Spleen (tissue), 11 donors: ENCODE results near the gene UFSP2. TPM values are rescaled to one million over a fixed set of nuclear protein-coding genes. Genes with fewer than 3 reads are reported as not detected.

ENCODE experiments used
- DNase-seq: peaks from one replicate; pipeline ENCODE4 v3.0.0-alpha.2; 2020
- H3K27ac ChIP-seq, 8 donors: fragments of 200-600 bp; sonication (generic) in 7 of 8; 1 replicate in 4 of 8; 2 replicates in 4 of 8; pipeline versions ENCODE4 v1.5.0 to v1.8.0; 2016 to 2021; ENCODE audit warnings: inconsistent platforms in 4 of 8, mild to moderate bottlenecking in 4 of 8, moderate library complexity in 1 of 8
- H3K27me3 ChIP-seq, 7 donors: fragments of 200-600 bp; sonication (generic) in 6 of 7; replicated peaks in 1 of 7; 1 replicate in 4 of 7; 2 replicates in 3 of 7; pipeline versions ENCODE4 v1.5.0 to v1.8.0; 2016 to 2021; ENCODE audit warnings: inconsistent platforms in 3 of 7, mild to moderate bottlenecking in 1 of 7
- H3K36me3 ChIP-seq, 6 donors: fragments of 200-600 bp; sonication (generic) in 5 of 6; 1 replicate in 4 of 6; 2 replicates in 2 of 6; pipeline versions ENCODE4 v1.5.0 to v1.8.0; 2016 to 2021; ENCODE audit warnings: inconsistent platforms in 2 of 6
- H3K4me1 ChIP-seq, 6 donors: fragments of 200-600 bp; sonication (generic) in 5 of 6; 1 replicate in 3 of 6; 2 replicates in 3 of 6; pipeline versions ENCODE4 v1.5.0 to v1.8.0; 2016 to 2021; ENCODE audit warnings: inconsistent platforms in 3 of 6
- H3K4me3 ChIP-seq, 8 donors: fragments of 200-600 bp; sonication (generic) in 7 of 8; 1 replicate in 4 of 8; 2 replicates in 4 of 8; pipeline versions ENCODE4 v1.5.0 to v1.8.0; 2016 to 2021; ENCODE audit warnings: inconsistent platforms in 4 of 8, mild to moderate bottlenecking in 4 of 8, moderate library complexity in 2 of 8
- H3K9me3 ChIP-seq, 8 donors: fragments of 200-600 bp; sonication (generic) in 7 of 8; 1 replicate in 4 of 8; 2 replicates in 4 of 8; pipeline versions ENCODE4 v1.5.0 to v1.8.0; 2016 to 2021; ENCODE audit warnings: inconsistent platforms in 4 of 8
- CTCF ChIP-seq, 11 experiments: fragments of 200-600 bp in 7 of 11; fragments of 450-650 bp in 4 of 11; sonication (generic) in 4 of 11; IDR thresholded peaks in 8 of 11; conservative IDR thresholded peaks in 3 of 11; 1 replicate in 7 of 11; 2 replicates in 4 of 11; pipeline versions ENCODE4 v1.4.0 to v1.8.0; 2016 to 2021; ENCODE audit warnings: antibody characterized with exemption in 11 of 11, inconsistent platforms in 4 of 11, mild to moderate bottlenecking in 1 of 11
- POLR2A ChIP-seq, 3 donors: fragments of 450-650 bp; IDR thresholded peaks; one replicate each; pipeline ENCODE4 v1.5.1; 2017; ENCODE audit warnings: antibody characterized with exemption in 3 of 3, mild to moderate bottlenecking in 1 of 3
- POLR2AphosphoS5 ChIP-seq, 3 donors: sonication (generic); formaldehyde crosslinking; IDR thresholded peaks; one replicate each; pipeline ENCODE4 v1.5.1; 2017; ENCODE audit warnings: antibody characterized with exemption in 3 of 3
- WGBS, 5 donors: extraction: QIAGEN DNeasy Blood & Tissue Kit in 3 of 5; methylation state at CpG; one replicate each; pipeline versions ENCODE4 v1.1.5 to v1.1.7; 2013 to 2018; 5-methylcytosine and 5-hydroxymethylcytosine counted together
- intact Hi-C: fragments of 100-400 bp; cut with DNase I; formaldehyde crosslinking; loops from one replicate; pipeline ENCODE4 v1.15.0; 2023; ENCODE audit warnings: low total_unique reads
- polyA plus RNA-seq, 3 donors: library from polyadenylated mRNA; stranded (reverse); fragments of 200-250 nt; gene quantifications; one replicate each; pipeline ENCODE4 v1.2.1, GENCODE V29; 2013
- total RNA-seq, 7 donors: library from RNA; depleted of rRNA in 3 of 7; stranded (reverse); fragments of >200 nt in 3 of 7; fragmentation: NEBNext Ultra II Directional in 4 of 7; extraction: Animal tissue kit (Norgen Biotek cat#: 25700) in 4 of 7; gene quantifications; one replicate each; pipeline versions ENCODE4 v1.1.0 to v1.2.1, GENCODE V29; 2016 to 2021
- donor health status: healthy with polysubstance abuse.
- donor health status: DM: no; HTN: no; CAD: no; lungs with moderate emphysema.
- donor health status: DM: no; HTN: no; CAD: no.
- donor health status: Bipolar disorder and iron deficiency.
- donor health status: healthy.
- donor health status: DM: no; HTN: no; CAD: no.
- donor health status: DM: yes; HTN: yes; CAD: no.

The UFSP2 gene
- total and polyA plus RNA-seq, 10 donors = 11.0 to 44.1 (median 25.0) TPM

DNA sequence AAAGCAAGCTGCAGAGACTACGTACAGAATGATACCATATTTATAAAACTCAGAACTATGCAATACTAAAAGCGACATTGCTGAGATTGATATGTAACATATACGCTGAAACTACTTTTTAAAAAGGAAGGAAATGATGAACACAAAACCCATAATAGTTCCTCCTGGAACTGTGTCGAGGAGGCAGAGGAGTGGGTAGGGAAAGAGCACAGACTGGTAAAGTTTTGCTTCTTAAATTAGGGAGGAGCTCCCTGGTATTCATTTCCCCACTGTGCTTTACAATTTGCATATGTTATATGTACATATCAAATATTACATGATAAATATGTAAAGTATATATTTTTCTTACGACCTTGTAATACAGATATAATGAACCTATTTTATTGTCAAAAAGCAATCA lies 13.9 kb downstream of the UFSP2 start:
- peak overlapping the region in 3 of 8 donors; percentile 12 to 36 (median 14) for H3K27ac ChIP-seq
- TF ChIP-seq POLR2A (IDR thresholded peaks at IDR 0.05) = no peak
- TF ChIP-seq CTCF (IDR thresholded peaks at IDR 0.05 in 8 of 11, conservative IDR thresholded peaks at IDR 0.05 in 3 of 11) = no peak
- TF ChIP-seq POLR2AphosphoS5 (IDR thresholded peaks at IDR 0.05) = no peak
- H3K9me3 ChIP-seq = no peaks in the 10 kb centered on the region
- H3K4me3 ChIP-seq = no peak overlapping the region
- no peak for DNase-seq
- peaks cover 0 to 87% (median 37%) of the 10 kb centered on the region in 6 donors for H3K36me3 ChIP-seq
- WGBS, 5 donors = 53 to 66% (median 56%) methylated on average over 5 of the region's 5 CpGs
- intact Hi-C loops = no loop called here
- peaks cover 0 to 10% (median 0%) of the 10 kb centered on the region in 6 donors for H3K4me1 ChIP-seq
- no peaks in the 10 kb centered on the region for H3K27me3 ChIP-seq

DNA sequence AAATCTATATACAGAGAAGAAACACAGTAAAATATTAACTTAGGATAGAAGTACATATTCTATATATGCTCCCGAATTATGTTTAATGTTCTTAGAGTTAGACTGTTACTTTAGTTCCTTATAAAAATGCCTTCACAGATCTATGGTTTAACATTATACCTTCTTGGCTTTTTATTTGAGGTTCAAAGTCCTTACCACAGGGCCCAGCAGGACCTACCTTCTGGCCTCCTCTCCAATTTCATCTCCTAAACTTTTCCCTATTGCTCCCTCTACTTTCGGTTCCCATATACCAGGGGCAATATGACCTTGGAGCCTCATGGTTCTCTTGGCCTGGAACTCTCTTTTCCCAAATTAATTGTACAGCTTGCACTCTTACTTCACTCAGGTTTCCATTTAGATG lies 17.3 kb downstream of the UFSP2 start:
- Histone ChIP-seq H3K4me1 (peaks cover 0 to 10% (median 0%) of the 10 kb centered on the region in 6 donors), H3K4me3 (no peak overlapping the region), H3K27ac (no peak overlapping the region), H3K36me3 (peaks cover 0 to 85% (median 45%) of the 10 kb centered on the region in 6 donors), H3K27me3 (no peaks in the 10 kb centered on the region), H3K9me3 (no peaks in the 10 kb centered on the region)
- DNase-seq = no peak
- TF ChIP-seq CTCF (IDR thresholded peaks at IDR 0.05 in 8 of 11, conservative IDR thresholded peaks at IDR 0.05 in 3 of 11) = no peak
- TF ChIP-seq POLR2AphosphoS5 (IDR thresholded peaks at IDR 0.05) = no peak
- TF ChIP-seq POLR2A (IDR thresholded peaks at IDR 0.05) = no peak
- 95 to 100% (median 97%) methylated on average over 2 of the region's 2 CpGs for WGBS, 5 donors
- intact Hi-C loops = no loop called here

DNA sequence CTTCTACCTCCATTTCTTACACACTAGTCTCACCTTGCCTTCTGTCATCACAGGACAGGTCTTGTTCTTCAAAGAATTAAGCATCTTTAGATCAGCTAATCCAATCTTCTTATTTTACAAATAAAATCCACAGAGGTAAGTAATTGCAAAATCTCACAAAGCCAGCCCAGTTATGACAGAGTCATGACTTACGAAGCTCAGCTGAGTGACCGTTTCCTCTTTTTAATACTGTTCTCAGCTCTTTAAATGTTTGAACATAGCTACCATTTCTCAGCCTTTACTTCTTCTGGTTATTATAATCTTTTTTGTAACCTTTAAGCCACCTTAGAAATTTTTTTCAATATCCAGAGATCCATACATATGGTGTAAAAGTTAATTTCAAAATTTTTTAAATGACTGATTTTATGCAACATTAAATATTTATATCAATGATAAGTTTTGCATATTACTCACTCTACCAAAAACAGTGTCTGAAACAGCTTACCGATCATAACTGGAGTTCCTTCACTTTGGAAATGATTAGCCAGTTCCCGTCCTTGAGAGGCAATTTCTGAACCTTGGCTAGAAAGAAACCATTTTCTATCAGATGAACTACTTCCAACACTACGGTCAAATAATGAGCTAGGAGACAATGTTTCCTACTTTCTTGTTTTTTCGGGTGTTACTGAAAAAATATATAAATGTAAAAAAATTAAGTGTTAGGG lies 20.3 kb downstream of the UFSP2 start:
- TF ChIP-seq POLR2AphosphoS5 (IDR thresholded peaks at IDR 0.05) = no peak
- TF ChIP-seq CTCF (IDR thresholded peaks at IDR 0.05 in 8 of 11, conservative IDR thresholded peaks at IDR 0.05 in 3 of 11) = no peak
- intact Hi-C loops = no loop called here
- Histone ChIP-seq H3K27me3 (no peaks in the 10 kb centered on the region), H3K36me3 (peaks cover 0 to 95% (median 51%) of the 10 kb centered on the region in 6 donors), H3K4me3 (no peak overlapping the region), H3K27ac (peak overlapping the region in 5 of 8 donors; percentile 17 to 53 (median 40)), H3K4me1 (no peaks in the 10 kb centered on the region), H3K9me3 (no peaks in the 10 kb centered on the region)
- DNase-seq = no peak
- 70 to 80% (median 72%) methylated on average over 6 of the region's 6 CpGs for WGBS, 5 donors

DNA sequence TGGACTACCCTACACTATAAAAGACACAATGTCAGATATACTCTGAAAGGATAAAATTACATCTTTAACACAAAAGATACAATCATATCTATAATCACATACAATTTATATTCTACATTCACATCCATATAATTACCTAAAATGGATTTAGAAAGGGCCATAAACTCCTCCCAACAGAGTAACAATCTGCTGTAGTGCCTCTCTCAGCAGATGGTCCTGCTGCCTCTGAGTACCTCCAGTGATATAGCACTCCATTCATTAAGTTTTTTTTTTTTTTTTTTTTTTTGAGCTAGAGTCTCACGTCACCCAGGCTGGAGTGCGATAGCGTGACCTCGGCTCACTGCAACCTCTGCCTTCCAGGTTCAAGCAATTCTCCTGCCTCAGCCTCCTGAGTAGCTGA lies 21.7 kb downstream of the UFSP2 start:
- TF ChIP-seq POLR2AphosphoS5 (IDR thresholded peaks at IDR 0.05) (no peak), POLR2A (IDR thresholded peaks at IDR 0.05) (no peak)
- no peaks in the 10 kb centered on the region for H3K27me3 ChIP-seq
- 94 to 100% (median 96%) methylated on average over 4 of the region's 4 CpGs for WGBS, 5 donors
- peaks cover 0 to 4% (median under 1%) of the 10 kb centered on the region in 6 donors for H3K4me1 ChIP-seq
- no peak overlapping the region for H3K27ac ChIP-seq
- H3K4me3 ChIP-seq = no peak overlapping the region
- no peaks in the 10 kb centered on the region for H3K9me3 ChIP-seq
- intact Hi-C loops = no loop called here
- no peak for DNase-seq
- H3K36me3 ChIP-seq = peaks cover 0 to 97% (median 54%) of the 10 kb centered on the region in 6 donors
